ENCODE measurements around the gene RASIP1. TPM values are rescaled to one million over a fixed set of nuclear protein-coding genes. Genes with fewer than 3 reads are reported as not detected.

Gene RASIP1
- total RNA-seq, 1 donor from 2014 or later, result 1.0 TPM

DNA sequence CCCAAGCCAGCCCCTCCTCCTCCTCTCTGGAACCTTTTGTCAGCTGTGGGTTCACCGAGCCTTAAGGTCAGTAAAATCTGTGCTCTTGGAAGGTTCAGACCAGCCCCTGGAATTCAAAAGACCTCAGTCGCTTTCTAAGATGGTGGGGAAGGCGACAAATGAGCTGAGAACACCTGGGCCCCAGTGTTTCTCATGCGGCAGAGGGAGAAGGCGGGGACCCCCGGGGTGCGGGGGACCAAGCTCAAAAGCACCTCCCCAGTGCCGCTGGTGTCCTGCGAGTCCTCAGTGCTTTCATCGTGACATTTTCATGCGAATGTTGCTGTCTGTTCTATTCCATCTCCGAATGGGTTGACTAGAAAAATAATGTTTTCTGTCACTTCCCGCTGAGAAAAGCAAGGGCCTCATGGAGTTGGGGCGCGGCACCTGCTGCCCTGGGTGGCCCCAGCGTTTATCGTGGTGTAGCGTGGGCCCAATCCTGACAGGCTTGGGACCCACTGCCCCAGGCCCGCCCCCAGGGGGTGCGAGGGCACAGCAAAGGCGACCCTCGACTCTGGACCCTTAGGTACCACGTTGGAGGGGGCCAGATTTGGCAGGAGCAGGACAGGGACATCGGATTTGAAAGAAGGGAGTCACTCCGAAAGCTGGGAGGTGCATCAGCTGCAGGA is 66.8 kb downstream of the RASIP1 start:
- Mint-ChIP-seq H3K4me1 (peaks cover 25% of the 10 kb centered on the region), H3K27ac (ENCODE audit: unreplicated experiment) (peak overlapping the region; percentile 75), H3K27me3 (ENCODE audit: low read depth) (no peaks in the 10 kb centered on the region), H3K36me3 (ENCODE audit: low read depth) (no peaks in the 10 kb centered on the region), H3K4me3 (no peak overlapping the region), H3K9me3 (peaks cover 7% of the 10 kb centered on the region)
- TF ChIP-seq, protein P1, sequence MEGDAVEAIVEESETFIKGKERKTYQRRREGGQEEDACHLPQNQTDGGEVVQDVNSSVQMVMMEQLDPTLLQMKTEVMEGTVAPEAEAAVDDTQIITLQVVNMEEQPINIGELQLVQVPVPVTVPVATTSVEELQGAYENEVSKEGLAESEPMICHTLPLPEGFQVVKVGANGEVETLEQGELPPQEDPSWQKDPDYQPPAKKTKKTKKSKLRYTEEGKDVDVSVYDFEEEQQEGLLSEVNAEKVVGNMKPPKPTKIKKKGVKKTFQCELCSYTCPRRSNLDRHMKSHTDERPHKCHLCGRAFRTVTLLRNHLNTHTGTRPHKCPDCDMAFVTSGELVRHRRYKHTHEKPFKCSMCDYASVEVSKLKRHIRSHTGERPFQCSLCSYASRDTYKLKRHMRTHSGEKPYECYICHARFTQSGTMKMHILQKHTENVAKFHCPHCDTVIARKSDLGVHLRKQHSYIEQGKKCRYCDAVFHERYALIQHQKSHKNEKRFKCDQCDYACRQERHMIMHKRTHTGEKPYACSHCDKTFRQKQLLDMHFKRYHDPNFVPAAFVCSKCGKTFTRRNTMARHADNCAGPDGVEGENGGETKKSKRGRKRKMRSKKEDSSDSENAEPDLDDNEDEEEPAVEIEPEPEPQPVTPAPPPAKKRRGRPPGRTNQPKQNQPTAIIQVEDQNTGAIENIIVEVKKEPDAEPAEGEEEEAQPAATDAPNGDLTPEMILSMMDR (conservative IDR thresholded peaks at IDR 0.05), result no peak
- DNase-seq (ENCODE audit: low read depth, low spot score), result no peak

DNA sequence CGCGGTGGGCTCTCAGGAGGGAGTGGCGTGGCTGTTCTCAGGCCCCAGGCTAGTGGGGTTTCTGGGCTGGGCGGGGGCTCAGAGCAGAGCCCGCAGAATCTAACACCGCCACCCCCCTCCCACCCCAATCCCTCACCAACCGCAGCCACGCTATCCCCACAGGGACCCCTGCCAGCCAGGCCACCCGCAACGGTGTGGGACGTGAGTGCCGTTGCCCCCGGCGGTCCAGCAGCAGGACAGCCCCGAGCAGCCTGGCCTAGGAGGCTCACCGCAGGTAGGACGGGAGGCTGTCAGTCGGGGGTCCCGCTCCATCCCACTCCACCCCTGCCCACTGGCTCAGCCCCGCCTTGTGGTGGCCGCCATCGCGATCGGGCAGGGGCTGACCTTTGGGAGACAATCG is 67.4 kb downstream of the RASIP1 start, which contains the start of gene NTN5:
Gene NTN5, minus strand, starts transcription at position 24 of the 400 bp plus-strand sequence. CDS start 2,031 bp downstream, outside the sequence.
- TF ChIP-seq, protein P1 (conservative IDR thresholded peaks at IDR 0.05), result no peak
- peaks cover 25% of the 10 kb centered on the region for H3K4me1 Mint-ChIP-seq
- H3K27me3 Mint-ChIP-seq (ENCODE audit: low read depth), result no peaks in the 10 kb centered on the region
- no peak within 1 kb of the TSS for H3K4me3 Mint-ChIP-seq
- no peaks in the 10 kb centered on the region for H3K36me3 Mint-ChIP-seq (ENCODE audit: low read depth)
- DNase-seq (ENCODE audit: low read depth, low spot score), result no peak
- peaks cover 7% of the 10 kb centered on the region for H3K9me3 Mint-ChIP-seq
- H3K27ac Mint-ChIP-seq (ENCODE audit: unreplicated experiment), result peak within 1 kb of the TSS; percentile 75

DNA sequence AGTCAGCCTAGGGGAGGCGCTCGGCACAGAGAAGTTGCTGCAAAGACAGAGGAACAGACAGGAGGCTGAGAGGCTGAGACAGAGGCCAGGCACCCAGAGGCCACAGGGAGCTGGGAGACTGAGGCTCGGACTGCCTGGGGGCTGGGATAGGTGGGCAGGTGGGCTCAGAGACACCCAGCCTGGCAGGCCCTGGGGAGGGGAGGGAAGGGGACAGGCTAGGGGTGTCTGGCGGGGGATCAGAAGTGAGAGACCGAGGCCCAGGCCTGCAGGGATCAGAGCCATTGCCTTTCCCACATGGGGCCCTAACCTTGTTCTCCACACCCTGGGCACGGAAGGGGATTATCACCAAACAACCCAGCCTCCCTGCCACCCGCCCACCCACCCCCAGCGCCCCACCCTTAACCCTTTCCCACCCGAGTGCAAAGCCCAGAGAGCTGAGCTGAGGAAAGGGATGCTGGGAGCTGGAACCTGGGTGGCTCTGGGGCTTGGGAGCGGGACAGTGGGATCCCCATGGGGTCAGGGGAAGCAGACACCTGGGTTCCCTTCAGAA is 68.9 kb downstream of the RASIP1 start:
- no peak for DNase-seq (ENCODE audit: low read depth, low spot score)
- H3K36me3 Mint-ChIP-seq (ENCODE audit: low read depth), result no peaks in the 10 kb centered on the region

DNA sequence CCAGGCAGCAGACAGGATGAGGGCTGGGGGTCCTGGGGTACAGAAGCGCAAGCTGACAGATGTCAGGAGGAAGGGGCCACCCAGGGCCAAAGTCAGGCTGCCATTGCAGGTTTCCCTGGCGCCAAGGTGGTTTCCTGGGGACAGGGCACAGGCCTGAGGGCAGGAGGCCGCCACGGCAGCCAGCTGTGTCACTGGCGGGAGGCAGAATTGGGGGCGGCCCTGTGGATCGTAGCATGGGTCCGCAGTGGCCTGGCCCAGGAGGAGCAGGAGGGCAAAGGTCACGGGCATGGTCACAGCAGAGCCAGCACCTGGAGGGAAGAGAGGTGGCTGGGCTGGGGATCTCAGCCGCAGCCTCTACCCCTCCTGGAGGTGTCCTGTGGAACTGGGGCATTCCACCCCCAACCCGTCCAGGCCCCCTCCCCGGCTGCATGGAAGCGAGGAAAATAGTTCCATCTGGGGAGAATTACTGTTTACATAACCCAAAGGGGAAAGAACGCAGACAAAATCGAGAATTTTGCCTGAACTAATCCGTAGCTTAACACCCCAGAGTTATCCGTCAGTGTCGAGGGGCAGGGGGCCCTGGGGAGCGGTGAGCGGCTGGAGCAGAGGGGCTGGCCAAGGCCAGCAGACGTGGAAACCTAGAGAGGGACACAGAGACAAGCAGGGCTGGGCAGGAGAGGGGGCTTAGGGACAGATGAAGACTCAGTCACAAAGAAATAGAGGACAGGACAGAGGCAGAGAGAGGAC is 69.5 kb downstream of the RASIP1 start:
- TF ChIP-seq, protein P1 (conservative IDR thresholded peaks at IDR 0.05), result no peak
- H3K9me3 Mint-ChIP-seq, result peaks cover 7% of the 10 kb centered on the region
- H3K27me3 Mint-ChIP-seq (ENCODE audit: low read depth), result no peaks in the 10 kb centered on the region
- DNase-seq (ENCODE audit: low read depth, low spot score), result no peak
- H3K4me3 Mint-ChIP-seq, result no peak overlapping the region
- H3K36me3 Mint-ChIP-seq (ENCODE audit: low read depth), result no peaks in the 10 kb centered on the region
- H3K4me1 Mint-ChIP-seq, result peaks cover 22% of the 10 kb centered on the region
- peak overlapping the region; percentile 57 for H3K27ac Mint-ChIP-seq (ENCODE audit: unreplicated experiment)

More for the DNA sequence above, 68.9 kb downstream of the RASIP1 start:
- Mint-ChIP-seq H3K9me3 (peaks cover 7% of the 10 kb centered on the region), H3K27ac (ENCODE audit: unreplicated experiment) (peak overlapping the region; percentile 57), H3K27me3 (ENCODE audit: low read depth) (no peaks in the 10 kb centered on the region), H3K4me3 (no peak overlapping the region), H3K4me1 (peaks cover 25% of the 10 kb centered on the region)
- TF ChIP-seq, protein P1 (conservative IDR thresholded peaks at IDR 0.05), result no peak

Other genes starting within 250 kb of the RASIP1 start
- gene LMTK3, start 228.8 kb downstream of the RASIP1 start, total RNA-seq, result 3.1 and 3.3 TPM in 2 replicates
- gene SULT2B1, start 188.4 kb downstream of the RASIP1 start, total RNA-seq, result not detected in 2 replicates
- not detected in 2 replicates for gene SPACA4, start 133.9 kb downstream of the RASIP1 start, total RNA-seq
- gene FAM83E, start 125.5 kb downstream of the RASIP1 start, total RNA-seq, result 5.9 and 6.1 TPM in 2 replicates
- 1,772 and 1,774 TPM in 2 replicates for gene RPL18, start 121.4 kb downstream of the RASIP1 start, total RNA-seq
- 48.5 and 50.3 TPM in 2 replicates for gene SPHK2, start 121.1 kb downstream of the RASIP1 start, total RNA-seq
- 4.9 and 5.2 TPM in 2 replicates for gene DBP, start 103.2 kb downstream of the RASIP1 start, total RNA-seq
- 11.4 and 13.0 TPM in 2 replicates for gene CA11, start 94.4 kb downstream of the RASIP1 start, total RNA-seq
- gene NTN5, start 67.6 kb downstream of the RASIP1 start, total RNA-seq, result 0.50 and 0.75 TPM in 2 replicates
- not detected in 2 replicates for gene FUT2, start 44.6 kb downstream of the RASIP1 start, total RNA-seq
- gene MAMSTR, start 20.9 kb downstream of the RASIP1 start, total RNA-seq, result 2.4 and 2.6 TPM in 2 replicates
- gene IZUMO1, start 6.3 kb upstream of the RASIP1 start, total RNA-seq, result 0.23 TPM in 1 of 2 replicates, not detected in the other
- gene FUT1, start 12.0 kb upstream of the RASIP1 start, total RNA-seq, result 0.51 and 0.59 TPM in 2 replicates
- not detected in 2 replicates for gene FGF21, start 14.9 kb upstream of the RASIP1 start, total RNA-seq
- 40.3 and 40.4 TPM in 2 replicates for gene BCAT2, start 70.4 kb upstream of the RASIP1 start, total RNA-seq
- 4.2 and 6.6 TPM in 2 replicates for gene HSD17B14, start 95.9 kb upstream of the RASIP1 start, total RNA-seq
- gene PLEKHA4, start 128.0 kb upstream of the RASIP1 start, total RNA-seq, result 38.1 and 41.8 TPM in 2 replicates
- 27.5 and 27.8 TPM in 2 replicates for gene PPP1R15A, start 131.8 kb upstream of the RASIP1 start, total RNA-seq
- not detected in 2 replicates for gene TULP2, start 158.1 kb upstream of the RASIP1 start, total RNA-seq
- 102 and 108 TPM in 2 replicates for gene NUCB1, start 159.7 kb upstream of the RASIP1 start, total RNA-seq
- gene DHDH, start 193.1 kb upstream of the RASIP1 start, total RNA-seq, result 0.47 and 0.82 TPM in 2 replicates
- gene BAX, start 214.3 kb upstream of the RASIP1 start, total RNA-seq, result 150 and 171 TPM in 2 replicates
- 908 and 1,003 TPM in 2 replicates for gene FTL, start 224.7 kb upstream of the RASIP1 start, total RNA-seq